Esophagus muscularis mucosa (tissue), 4 donors: Measurements from ENCODE around the gene KIF12. TPM values are rescaled to one million over a fixed set of nuclear protein-coding genes. Genes with fewer than 3 reads are reported as not detected.

Experiments used
- DNase-seq: peaks from one replicate; pipeline ENCODE4 v3.0.0-alpha.2; 2017; ENCODE audit errors: extremely low spot score
- H3K27ac ChIP-seq, 4 donors: fragments of 200-600 bp; sonication (generic); replicated peaks in 1 of 4; 1 replicate in 3 of 4; 2 replicates in 1 of 4; pipeline ENCODE4 v1.5.1; 2016 to 2019; ENCODE audit warnings: mild to moderate bottlenecking in 1 of 4
- H3K27me3 ChIP-seq, 4 donors: fragments of 200-600 bp; sonication (generic); one replicate each; pipeline versions ENCODE4 v1.5.1 to v1.6.0; 2016 to 2019
- H3K36me3 ChIP-seq, 4 donors: fragments of 200-600 bp; sonication (generic); one replicate each; pipeline ENCODE4 v1.5.1; 2016 to 2019
- H3K4me1 ChIP-seq, 4 donors: fragments of 200-600 bp; sonication (generic); one replicate each; pipeline ENCODE4 v1.5.1; 2016 to 2019
- H3K4me3 ChIP-seq, 4 donors: fragments of 200-600 bp; sonication (generic); 1 replicate in 2 of 4; 2 replicates in 2 of 4; pipeline ENCODE4 v1.5.1; 2016 to 2019; ENCODE audit warnings: mild to moderate bottlenecking in 4 of 4, moderate library complexity in 1 of 4
- H3K9me3 ChIP-seq, 4 donors: fragments of 200-600 bp; sonication (generic); 1 replicate in 3 of 4; 2 replicates in 1 of 4; pipeline ENCODE4 v1.5.1; 2016 to 2019
- CTCF ChIP-seq, 3 experiments: fragments of 200-600 bp in 2 of 3; fragments of 450-650 bp in 1 of 3; sonication (generic) in 2 of 3; IDR thresholded peaks; one replicate each; pipeline ENCODE4 v1.5.1; 2017 to 2019; ENCODE audit warnings: antibody characterized with exemption in 3 of 3, mild to moderate bottlenecking in 2 of 3, moderate library complexity in 1 of 3
- EP300 ChIP-seq: sonication (generic); formaldehyde crosslinking; IDR thresholded peaks from one replicate; pipeline ENCODE4 v1.6.1; 2017; ENCODE audit warnings: antibody characterized with exemption
- POLR2A ChIP-seq: fragments of 450-650 bp; IDR thresholded peaks from one replicate; pipeline ENCODE4 v1.6.1; 2017; ENCODE audit warnings: antibody characterized with exemption, moderate library complexity, mild to moderate bottlenecking, low read depth
- POLR2AphosphoS5 ChIP-seq, 2 donors: sonication (generic); formaldehyde crosslinking; IDR thresholded peaks; one replicate each; pipeline ENCODE4 v1.6.1; 2017; ENCODE audit warnings: antibody characterized with exemption in 2 of 2
- WGBS: methylation state at CpG from one replicate; pipeline ENCODE4 v1.1.5; 2018; 5-methylcytosine and 5-hydroxymethylcytosine counted together
- intact Hi-C: fragments of 100-400 bp; cut with DNase I; formaldehyde crosslinking; loops from one replicate; pipeline ENCODE4 v1.15.1; 2023
- total RNA-seq, 4 donors: library from RNA; depleted of rRNA; stranded (reverse); fragments of >200 nt; gene quantifications; one replicate each; pipeline versions ENCODE4 v1.1.0 to v1.2.1, GENCODE V29; 2016

Gene KIF12
- total RNA-seq, 4 donors from 2014 or later, result not detected

DNA sequence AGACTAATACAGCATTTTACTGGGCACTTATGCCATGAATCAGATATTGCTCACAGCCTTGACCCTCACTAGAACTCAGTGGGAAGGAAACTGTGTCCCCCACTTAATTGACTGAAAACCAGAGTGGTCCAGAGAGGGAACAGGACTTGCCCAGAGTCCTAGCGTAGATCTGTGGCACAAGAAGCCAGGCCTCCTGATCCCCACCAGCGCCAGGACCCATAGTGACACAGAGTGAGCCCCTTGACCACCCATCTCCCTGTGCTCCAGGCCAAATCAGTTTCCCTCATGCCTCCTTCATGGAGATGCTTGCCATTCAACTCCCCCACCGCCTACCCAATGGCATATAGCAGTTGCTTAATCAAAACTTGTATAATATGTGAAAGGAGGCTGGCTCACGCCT lies 8.3 kb downstream of the KIF12 start:
- Histone ChIP-seq H3K27ac (no peak overlapping the region), H3K9me3 (no peaks in the 10 kb centered on the region), H3K4me3 (no peak overlapping the region), H3K4me1 (no peaks in the 10 kb centered on the region), H3K36me3 (no peaks in the 10 kb centered on the region), H3K27me3 (peaks cover 0 to 36% (median 0%) of the 10 kb centered on the region in 4 donors)
- TF ChIP-seq EP300 (no peak), CTCF (IDR thresholded peaks at IDR 0.05) (no peak), POLR2AphosphoS5 (IDR thresholded peaks at IDR 0.05) (no peak), POLR2A (no peak)
- intact Hi-C loops, result no loop called here
- 95% methylated on average over 4 of the region's 4 CpGs for WGBS
- no peak for DNase-seq

GRCh38 chr9:114089206-114089840 lies 9.8 kb downstream of the KIF12 start:
- no peaks in the 10 kb centered on the region for H3K9me3 ChIP-seq
- DNase-seq, result no peak
- peaks cover 0 to 2% (median 0%) of the 10 kb centered on the region in 4 donors for H3K4me1 ChIP-seq
- H3K27ac ChIP-seq, result no peak overlapping the region
- peaks cover 0 to 26% (median 0%) of the 10 kb centered on the region in 4 donors for H3K27me3 ChIP-seq
- no peak for TF ChIP-seq EP300
- no peak for TF ChIP-seq CTCF (IDR thresholded peaks at IDR 0.05)
- TF ChIP-seq POLR2A, result no peak
- TF ChIP-seq POLR2AphosphoS5 (IDR thresholded peaks at IDR 0.05), result no peak
- 96% methylated on average over 3 of the region's 4 CpGs for WGBS
- intact Hi-C loops, result no loop called here
- no peaks in the 10 kb centered on the region for H3K36me3 ChIP-seq
- H3K4me3 ChIP-seq, result no peak overlapping the region

DNA sequence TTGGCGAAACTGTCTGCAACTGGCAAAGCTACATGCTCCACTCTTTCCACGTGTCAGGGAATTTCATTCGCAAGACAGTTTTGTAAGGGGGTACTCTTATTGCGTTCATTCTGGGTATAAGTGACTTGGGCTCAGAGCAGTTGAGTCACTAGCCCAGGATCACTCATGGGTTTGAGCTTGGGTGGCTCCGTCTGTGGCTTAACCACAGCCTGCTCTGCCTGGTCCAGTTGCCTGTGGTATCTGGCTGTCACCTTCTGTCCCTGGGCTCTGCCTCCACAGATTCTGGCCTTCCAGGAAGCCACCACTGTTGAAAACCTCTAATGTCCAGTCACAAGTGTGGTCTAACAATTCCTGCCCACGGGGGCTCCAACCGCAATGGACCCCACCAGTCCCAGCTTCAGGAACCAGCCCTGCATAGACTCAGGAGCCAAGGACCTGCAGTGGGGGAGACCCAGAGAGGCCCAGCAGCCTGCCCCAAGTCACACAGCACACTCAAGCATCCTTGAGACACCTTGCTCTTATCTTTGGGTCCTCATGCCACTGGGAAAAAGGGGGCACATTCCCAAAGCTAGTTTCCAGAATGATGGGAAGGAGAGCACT lies 10.4 kb downstream of the KIF12 start:
- 92% methylated on average over 6 of the region's 7 CpGs for WGBS
- intact Hi-C loops, result no loop called here
- TF ChIP-seq POLR2A (no peak), CTCF (IDR thresholded peaks at IDR 0.05) (no peak), POLR2AphosphoS5 (IDR thresholded peaks at IDR 0.05) (no peak), EP300 (no peak)

GRCh38 chr9:114087721-114088120 lies 11.4 kb downstream of the KIF12 start:
- Histone ChIP-seq H3K4me1 (peaks cover 0 to 6% (median 2%) of the 10 kb centered on the region in 4 donors), H3K27ac (no peak overlapping the region), H3K9me3 (no peaks in the 10 kb centered on the region), H3K4me3 (no peak overlapping the region), H3K36me3 (no peaks in the 10 kb centered on the region), H3K27me3 (peaks cover 0 to 19% (median 0%) of the 10 kb centered on the region in 4 donors)
- 82% methylated on average over 7 of the region's 7 CpGs for WGBS
- TF ChIP-seq CTCF (IDR thresholded peaks at IDR 0.05) (no peak), POLR2AphosphoS5 (IDR thresholded peaks at IDR 0.05) (no peak), POLR2A (no peak), EP300 (no peak)
- no peak for DNase-seq
- intact Hi-C loops, result no loop called here

More for the DNA sequence above, 10.4 kb downstream of the KIF12 start:
- Histone ChIP-seq H3K4me1 (peaks cover 0 to 3% (median 0%) of the 10 kb centered on the region in 4 donors), H3K9me3 (no peaks in the 10 kb centered on the region), H3K4me3 (no peak overlapping the region), H3K27ac (no peak overlapping the region), H3K36me3 (no peaks in the 10 kb centered on the region), H3K27me3 (peaks cover 0 to 26% (median 0%) of the 10 kb centered on the region in 4 donors)
- no peak for DNase-seq
